Renal cortex interstitium (tissue), 15 donors: ENCODE results near the gene MRPS25. TPM values are rescaled to one million over a fixed set of nuclear protein-coding genes. Genes with fewer than 3 reads are reported as not detected.
A peak's percentile ranks its signal among the peaks of the same experiment; 100 is the strongest.

ENCODE experiments used
- DNase-seq, 11 donors: peaks; one replicate each; pipeline ENCODE4 v3.0.0-alpha.2; 2013; ENCODE audit warnings: low read depth in 9 of 11, low spot score in 4 of 11; ENCODE audit errors: extremely low read depth in 1 of 11
- long read RNA-seq, 16 experiments: transcript quantifications; one replicate each; lab custom pipeline, GENCODE V29; 2026
- polyA plus RNA-seq, 3 donors: library from polyadenylated mRNA; unstranded; fragments of 120-200 nt; gene quantifications; one replicate each; pipeline ENCODE4 v1.2.1, GENCODE V29; 2013; ENCODE audit not compliant: insufficient read length in 3 of 3

The MRPS25 gene
- polyA plus RNA-seq, result 100 to 1,000 TPM in 1 of 3 donors, 10 to 100 TPM in 2; 64.9 to 107 (median 67.9) TPM
- long read RNA-seq, donor 1, full-length matches to known transcripts, result 20 of 20 reads
- long read RNA-seq, donor 1, partial matches to known transcripts, result 0 of 20 reads
- long read RNA-seq, donor 1, other reads (novel, unspliced or antisense), result 0 of 20 reads
- long read RNA-seq, donor 2, full-length matches to known transcripts, result 15 of 15 reads
- long read RNA-seq, donor 2, partial matches to known transcripts, result 0 of 15 reads
- long read RNA-seq, donor 2, other reads (novel, unspliced or antisense), result 0 of 15 reads
- long read RNA-seq, donor 3, full-length matches to known transcripts, result 32 of 32 reads
- long read RNA-seq, donor 3, partial matches to known transcripts, result 0 of 32 reads
- long read RNA-seq, donor 3, other reads (novel, unspliced or antisense), result 0 of 32 reads
- long read RNA-seq, donor 4, full-length matches to known transcripts, result 40 of 40 reads
- long read RNA-seq, donor 4, partial matches to known transcripts, result 0 of 40 reads
- long read RNA-seq, donor 4, other reads (novel, unspliced or antisense), result 0 of 40 reads
- long read RNA-seq, donor 5, result 0 reads
- long read RNA-seq, donor 6, full-length matches to known transcripts, result 26 of 26 reads
- long read RNA-seq, donor 6, partial matches to known transcripts, result 0 of 26 reads
- long read RNA-seq, donor 6, other reads (novel, unspliced or antisense), result 0 of 26 reads
- long read RNA-seq, donor 7, full-length matches to known transcripts, result 27 of 27 reads
- long read RNA-seq, donor 7, partial matches to known transcripts, result 0 of 27 reads
- long read RNA-seq, donor 7, other reads (novel, unspliced or antisense), result 0 of 27 reads
- long read RNA-seq, donor 8, full-length matches to known transcripts, result 73 of 79 reads
- long read RNA-seq, donor 8, partial matches to known transcripts, result 6 of 79 reads
- long read RNA-seq, donor 8, other reads (novel, unspliced or antisense), result 0 of 79 reads
- long read RNA-seq, donor 9, full-length matches to known transcripts, result 15 of 24 reads
- long read RNA-seq, donor 9, partial matches to known transcripts, result 9 of 24 reads
- long read RNA-seq, donor 9, other reads (novel, unspliced or antisense), result 0 of 24 reads
- long read RNA-seq, donor 10, full-length matches to known transcripts, result 24 of 24 reads
- long read RNA-seq, donor 10, partial matches to known transcripts, result 0 of 24 reads
- long read RNA-seq, donor 10, other reads (novel, unspliced or antisense), result 0 of 24 reads
- long read RNA-seq, donor 11, full-length matches to known transcripts, result 15 of 23 reads
- long read RNA-seq, donor 11, partial matches to known transcripts, result 8 of 23 reads
- long read RNA-seq, donor 11, other reads (novel, unspliced or antisense), result 0 of 23 reads
- long read RNA-seq, donor 12, full-length matches to known transcripts, result 13 of 13 reads
- long read RNA-seq, donor 12, partial matches to known transcripts, result 0 of 13 reads
- long read RNA-seq, donor 12, other reads (novel, unspliced or antisense), result 0 of 13 reads
- long read RNA-seq, donor 13, full-length matches to known transcripts, result 52 of 57 reads
- long read RNA-seq, donor 13, partial matches to known transcripts, result 5 of 57 reads
- long read RNA-seq, donor 13, other reads (novel, unspliced or antisense), result 0 of 57 reads
- long read RNA-seq, donor 14, full-length matches to known transcripts, result 19 of 19 reads
- long read RNA-seq, donor 14, partial matches to known transcripts, result 0 of 19 reads
- long read RNA-seq, donor 14, other reads (novel, unspliced or antisense), result 0 of 19 reads
- long read RNA-seq, donor 15, full-length matches to known transcripts, result 13 of 13 reads
- long read RNA-seq, donor 15, partial matches to known transcripts, result 0 of 13 reads
- long read RNA-seq, donor 15, other reads (novel, unspliced or antisense), result 0 of 13 reads
- long read RNA-seq, donor 16, full-length matches to known transcripts, result 74 of 81 reads
- long read RNA-seq, donor 16, partial matches to known transcripts, result 7 of 81 reads
- long read RNA-seq, donor 16, other reads (novel, unspliced or antisense), result 0 of 81 reads

GRCh38 chr3:15064835-15065549, at the start of gene MRPS25:
MRPS25 (minus strand) TSS chr3:15065315; CDS start chr3:15065194, 121 bp downstream.
- peak; percentile 67 to 89 (median 83) for DNase-seq

DNA sequence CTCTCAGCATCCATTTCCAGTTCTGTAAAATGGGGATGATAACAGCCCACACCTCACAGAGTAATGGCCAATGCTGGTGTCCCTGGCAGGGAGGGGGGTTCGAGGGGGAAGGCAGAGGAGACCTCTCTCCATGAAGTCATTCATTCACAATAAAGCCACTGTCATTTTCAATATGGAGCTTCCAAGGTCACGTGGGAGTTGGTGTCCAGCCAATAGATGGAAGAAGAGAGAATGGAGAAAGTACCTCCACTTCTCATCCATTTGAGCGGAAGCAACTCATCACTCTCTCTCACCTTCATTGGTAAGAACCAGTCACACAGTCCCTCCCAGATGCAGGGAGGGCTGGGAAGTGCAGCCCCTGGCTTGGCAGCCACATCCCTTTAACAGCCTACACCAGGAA, 48.8 kb upstream of the MRPS25 start:
- no peak for DNase-seq

DNA sequence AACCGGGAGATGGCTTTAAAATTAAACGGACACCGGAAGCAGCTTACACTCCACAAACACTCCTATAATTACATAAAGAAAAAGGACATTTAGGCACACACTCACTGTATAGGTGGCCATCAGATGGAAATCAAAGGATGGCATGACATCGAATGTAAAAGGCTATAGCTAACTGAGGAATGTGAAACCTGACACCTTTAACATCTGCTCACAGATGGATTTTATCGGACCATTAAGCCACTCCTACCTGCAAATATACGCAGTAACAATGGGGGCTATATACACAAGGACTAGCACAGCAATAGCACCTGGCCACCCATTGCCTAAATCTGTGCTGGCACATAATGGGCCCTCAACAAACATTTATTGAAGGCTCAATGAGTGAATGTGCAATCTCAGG, 48.4 kb upstream of the MRPS25 start:
- no peak for DNase-seq

GRCh38 chr3:15112011-15112410, 46.9 kb upstream of the MRPS25 start:
- DNase-seq, result no peak

DNA sequence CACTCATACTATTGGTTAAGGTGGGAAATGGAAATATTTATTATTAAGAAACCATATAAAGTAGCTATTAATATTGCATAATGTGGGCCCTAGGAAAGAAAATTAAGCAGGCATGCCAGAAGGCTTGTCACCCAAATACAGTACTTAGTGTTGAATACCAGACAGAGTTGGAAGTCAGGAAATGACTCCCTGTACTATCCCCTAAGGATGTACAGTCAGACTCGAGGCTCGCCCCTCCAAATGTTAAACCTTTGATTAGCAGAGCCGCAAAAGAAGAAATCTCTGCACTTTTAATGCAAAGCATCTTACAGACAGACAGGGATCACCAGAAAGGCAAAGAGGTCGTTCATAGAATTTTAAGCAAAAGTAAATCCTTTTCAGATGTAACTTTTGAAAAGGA, 45.1 kb upstream of the MRPS25 start:
- DNase-seq, result no peak

- DNase-seq, result no peak
These were observed 43.8 kb upstream of the MRPS25 start for GRCh38 chr3:15108869-15109268.

GRCh38 chr3:15108082-15108545, 43.0 kb upstream of the MRPS25 start:
- DNase-seq, result peak in 8 of 11 donors; percentile 47 to 69 (median 57)

- no peak for DNase-seq
These were observed 42.2 kb upstream of the MRPS25 start for GRCh38 chr3:15107075-15107947.

DNA sequence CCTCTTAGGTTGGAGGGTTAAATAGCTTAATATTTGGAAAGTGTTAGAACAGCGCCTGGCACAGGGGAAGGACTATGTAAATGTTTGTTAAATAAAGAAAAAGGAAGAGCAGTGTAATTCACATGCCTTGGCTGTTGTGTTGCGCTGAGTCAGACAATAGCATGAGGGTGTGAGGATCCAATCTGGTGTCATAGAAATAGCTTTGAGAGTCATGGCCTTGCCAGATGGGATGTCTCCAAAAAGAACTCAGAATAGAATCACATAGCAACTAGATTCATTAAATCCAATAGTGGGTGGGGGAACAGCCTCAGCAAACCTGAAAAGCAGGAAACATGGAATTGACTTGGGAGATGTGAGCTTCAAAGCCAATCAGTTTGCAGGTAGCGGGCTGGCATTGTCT, 37.7 kb upstream of the MRPS25 start:
- DNase-seq, result no peak

DNA sequence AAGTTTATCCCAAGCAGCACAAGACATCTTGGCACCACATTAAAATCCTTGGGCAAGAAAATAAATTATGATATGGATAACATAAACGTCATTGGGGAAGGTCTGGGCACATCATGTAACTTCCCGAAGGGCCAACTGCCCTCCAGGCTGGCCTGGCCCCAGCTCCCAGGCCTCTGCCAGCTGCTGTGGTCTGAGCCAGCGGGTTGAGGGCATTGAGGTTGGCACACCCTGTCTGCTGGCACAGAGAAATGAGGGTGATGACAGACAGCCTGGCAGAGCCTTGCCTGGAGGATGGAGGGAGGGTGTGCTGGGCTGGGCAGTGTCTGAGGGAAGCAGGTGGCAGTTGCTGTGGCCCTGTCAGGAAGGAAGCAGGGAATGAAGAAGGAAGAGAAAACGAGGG, 37.1 kb upstream of the MRPS25 start:
- DNase-seq, result no peak

GRCh38 chr3:15099364-15100098, 34.4 kb upstream of the MRPS25 start:
- DNase-seq, result no peak

GRCh38 chr3:15098503-15099363, 33.6 kb upstream of the MRPS25 start, which contains the start of gene RBSN:
RBSN (minus strand) TSS chr3:15099148; CDS start chr3:15096120, 3,028 bp downstream.
- peak; percentile 81 to 96 (median 91) for DNase-seq

GRCh38 chr3:15097891-15098290, 32.8 kb upstream of the MRPS25 start:
- no peak for DNase-seq

DNA sequence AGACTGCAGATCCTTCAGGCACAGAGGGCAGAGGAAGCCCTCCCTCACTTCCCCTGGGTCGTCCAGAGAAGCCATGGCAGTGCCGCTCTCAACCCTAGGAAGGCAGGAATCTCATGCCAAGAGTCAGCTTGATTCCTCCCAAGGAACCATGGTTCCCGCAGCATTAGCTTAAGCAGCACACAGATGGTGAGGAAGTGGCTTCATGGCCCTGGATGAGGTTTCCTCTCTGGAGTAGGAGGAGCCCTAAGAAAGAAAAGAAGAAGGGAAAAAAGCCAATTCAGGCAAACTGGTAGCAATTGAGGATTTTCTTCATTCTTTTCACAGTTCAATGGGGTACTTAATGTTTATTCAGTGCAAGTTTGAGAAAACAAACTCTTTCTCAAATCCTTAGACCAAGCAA, 30.9 kb upstream of the MRPS25 start:
- DNase-seq, result no peak
